Cardiac septum (tissue), 1 donor: ENCODE measurements around the gene ARHGAP24. TPM values are rescaled to one million over a fixed set of nuclear protein-coding genes. Genes with fewer than 3 reads are reported as not detected.
"Not testable (repeated sequence)": the region's sequence is repeated elsewhere in the genome, so short reads cannot be mapped to it uniquely, and the experiment has no call there.

Experiments
- DNase-seq: peaks from one replicate; pipeline ENCODE4 v3.0.0-alpha.2; 2020; ENCODE audit warnings: low spot score
- intact Hi-C: fragments of 100-400 bp; cut with DNase I; formaldehyde crosslinking; loops from one replicate; pipeline ENCODE4 v1.14.0; 2022
- total RNA-seq: library from RNA; stranded (reverse); fragmentation: NEBNext Ultra II Directional; extraction: Animal tissue kit (Norgen Biotek cat#: 25700); gene quantifications from one replicate; pipeline ENCODE4 v1.2.1, GENCODE V29; 2021
- donor health status: DM: no; HTN: no; CAD: no.

Gene ARHGAP24
- total RNA-seq, 1 donor from 2014 or later: 60.1 TPM

GRCh38 chr4:85995361-85995760 is 520.4 kb downstream of the ARHGAP24 start:
- DNase-seq: no peak
- intact Hi-C loops: no loop called here

- intact Hi-C loops: no loop called here
- DNase-seq: no peak
Observed at GRCh38 chr4:86001591-86001990, 526.6 kb downstream of the ARHGAP24 start.

DNA sequence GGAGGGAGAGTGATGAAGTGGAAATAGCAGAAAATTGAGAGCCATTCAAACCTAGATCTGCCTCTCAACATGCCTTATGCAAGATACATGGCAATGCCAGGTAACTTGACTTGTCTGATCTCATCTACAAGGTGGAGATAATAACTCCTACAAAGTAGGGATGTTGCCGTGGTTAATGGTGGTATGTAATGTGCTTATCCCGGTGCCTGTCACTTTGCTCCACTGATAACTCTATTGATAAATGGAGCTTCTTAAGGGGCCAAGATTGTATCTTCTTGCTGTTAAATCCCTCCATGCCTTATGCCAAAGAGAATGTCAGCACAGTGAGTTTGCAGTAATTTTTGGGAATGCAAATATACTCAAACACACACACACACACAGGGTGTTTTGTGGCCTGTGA is 529.1 kb downstream of the ARHGAP24 start:
- intact Hi-C loops: no loop called here
- DNase-seq: no peak

- no peak for DNase-seq
- intact Hi-C loops: no loop called here
Observed at GRCh38 chr4:86006057-86006456, 531.1 kb downstream of the ARHGAP24 start.

DNA sequence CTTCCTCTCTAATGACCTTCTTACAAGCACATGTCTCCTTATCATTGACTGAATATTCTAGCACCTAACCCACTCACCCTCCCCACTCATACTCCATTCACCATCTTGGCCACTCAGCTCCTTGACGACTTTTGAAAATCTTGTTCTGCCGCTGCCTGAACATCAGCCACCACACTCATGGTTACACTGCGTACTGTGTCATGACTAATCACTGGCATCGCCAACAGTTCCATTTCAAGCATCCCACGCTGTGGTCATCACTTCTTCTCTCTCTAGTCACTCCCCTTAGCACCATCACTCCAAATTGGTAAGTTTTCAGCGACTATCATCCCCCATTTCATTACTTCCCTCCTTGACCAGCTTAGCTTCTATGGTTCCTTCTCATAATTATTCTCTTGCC is 532.1 kb downstream of the ARHGAP24 start:
- intact Hi-C loops: no loop called here
- DNase-seq: no peak

GRCh38 chr4:86011117-86011516 is 536.2 kb downstream of the ARHGAP24 start:
- intact Hi-C loops: no loop called here
- no peak for DNase-seq

GRCh38 chr4:86013621-86014020 is 538.7 kb downstream of the ARHGAP24 start:
- intact Hi-C loops: no loop called here
- DNase-seq: no peak

- intact Hi-C loops: no loop called here
- DNase-seq: no peak
Observed at GRCh38 chr4:86014599-86014998, 539.6 kb downstream of the ARHGAP24 start.

DNA sequence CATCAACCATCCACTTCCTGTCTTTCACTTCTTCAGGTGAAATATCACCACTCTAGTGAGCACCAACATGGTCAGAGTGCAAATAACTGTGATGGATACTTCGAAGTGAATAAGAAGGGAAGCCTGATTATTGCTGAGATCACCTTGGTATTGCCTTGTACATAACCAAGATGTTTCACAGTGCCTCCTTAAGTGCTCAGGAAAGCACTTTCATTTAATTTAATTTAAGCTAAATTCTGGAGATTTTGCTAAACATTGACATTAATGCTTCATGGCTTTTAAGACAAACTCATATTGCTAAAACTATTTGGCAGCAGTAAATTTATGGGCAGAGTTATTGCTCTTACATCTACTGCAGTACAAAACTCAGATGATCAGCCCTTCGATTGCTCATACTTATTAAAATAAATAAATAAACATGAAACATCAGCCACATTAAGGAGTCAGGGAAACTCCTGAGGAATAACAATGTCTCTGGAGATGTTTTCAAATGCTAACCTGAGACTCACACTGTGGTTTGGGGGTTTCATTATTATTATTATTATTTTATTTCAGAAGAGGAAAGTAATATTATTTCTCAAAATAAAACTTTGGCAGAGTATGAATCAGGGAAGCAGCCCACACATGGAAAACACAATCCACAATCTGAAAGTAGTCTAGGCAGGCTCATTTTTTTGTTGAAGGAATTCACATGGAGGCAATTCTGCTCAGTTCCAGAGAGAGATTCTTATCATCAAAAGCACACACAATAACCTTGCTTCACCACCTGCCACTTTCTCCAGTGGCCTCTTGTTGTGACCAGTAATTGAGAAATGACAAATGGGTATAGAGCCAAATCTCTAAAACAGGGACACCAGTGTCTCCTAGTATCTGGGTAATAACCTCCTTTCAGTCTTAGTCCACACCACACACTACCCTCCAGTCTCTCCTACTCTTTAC is 540.7 kb downstream of the ARHGAP24 start:
- intact Hi-C loops: no loop called here
- DNase-seq: no peak

DNA sequence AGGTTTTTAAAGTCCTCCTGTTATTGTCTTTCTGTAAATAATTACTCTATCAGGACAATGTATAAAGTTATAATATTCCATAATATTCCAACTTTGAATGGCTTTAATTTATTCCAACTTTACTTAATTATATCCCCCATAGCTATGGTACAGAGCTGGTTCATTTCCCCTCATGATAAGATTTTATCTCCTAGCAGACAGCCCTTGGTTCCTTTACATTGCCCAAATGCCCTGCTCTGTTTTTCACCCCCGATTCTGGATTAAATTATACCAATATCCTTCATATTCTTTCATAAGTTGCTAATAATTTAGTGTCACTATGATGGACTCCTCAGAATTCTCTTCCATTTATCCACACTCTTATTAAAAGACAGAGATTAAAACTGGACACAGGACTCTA is 544.4 kb downstream of the ARHGAP24 start:
- intact Hi-C loops: no loop called here
- no peak for DNase-seq

DNA sequence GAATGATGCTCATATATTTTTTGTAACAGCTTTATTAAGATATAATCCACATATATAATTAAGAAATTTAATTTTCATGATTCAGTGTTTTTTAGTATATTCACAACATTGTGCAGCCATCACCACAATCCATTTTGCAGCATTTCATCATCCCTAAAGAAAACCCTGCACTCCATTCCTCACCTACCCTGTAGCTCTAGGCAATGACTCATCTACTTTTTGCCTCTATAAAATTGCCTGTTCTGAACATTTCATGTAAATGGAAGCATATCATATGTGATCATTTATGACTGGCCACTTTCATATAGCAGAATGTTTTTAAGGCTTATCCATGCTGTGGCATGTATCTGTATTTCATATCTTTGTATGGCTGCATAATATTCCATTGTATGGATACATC is 545.0 kb downstream of the ARHGAP24 start:
- intact Hi-C loops: no loop called here
- no peak for DNase-seq

- intact Hi-C loops, DNase-seq: not testable (repeated sequence)
Observed at GRCh38 chr4:86021671-86022070, 546.7 kb downstream of the ARHGAP24 start.

GRCh38 chr4:86026720-86027119 is 551.8 kb downstream of the ARHGAP24 start:
- intact Hi-C loops: no loop called here

GRCh38 chr4:86031927-86032326 is 557.0 kb downstream of the ARHGAP24 start:
- no peak for DNase-seq
- intact Hi-C loops: loop anchor here (10.0 kb wide), 1 partner anchor 207 kb away; no protein-coding TSS in a partner anchor

More at GRCh38 chr4:86026720-86027119, 551.8 kb downstream of the ARHGAP24 start:
- DNase-seq: no peak

- no peak for DNase-seq
- intact Hi-C loops: loop anchor here (10.0 kb wide), 1 partner anchor 208 kb away; no protein-coding TSS in a partner anchor
Observed at GRCh38 chr4:86032476-86033022, 557.6 kb downstream of the ARHGAP24 start.

DNA sequence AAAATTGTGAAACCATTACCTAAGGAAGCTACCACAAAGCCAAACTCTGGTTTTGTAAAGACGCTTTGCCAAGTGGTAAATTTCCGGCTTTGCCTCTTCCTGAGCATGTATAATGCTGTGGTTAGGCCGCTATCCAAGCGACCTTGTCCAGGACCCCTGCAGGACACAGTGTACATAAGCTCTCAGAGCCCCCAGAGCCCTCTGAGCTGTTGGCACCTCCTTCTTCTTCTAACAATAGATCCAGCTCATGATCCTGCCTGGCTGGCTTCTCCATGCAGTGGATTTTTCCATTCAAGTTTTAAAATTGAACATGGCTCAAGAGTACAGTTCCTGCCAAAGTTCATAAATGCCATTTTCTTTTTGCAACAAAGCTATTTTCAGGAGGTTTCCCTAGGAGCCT is 558.2 kb downstream of the ARHGAP24 start:
- DNase-seq: no peak
- intact Hi-C loops: loop anchor here (10.0 kb wide), 1 partner anchor 208 kb away; no protein-coding TSS in a partner anchor

GRCh38 chr4:86034616-86035015 is 559.7 kb downstream of the ARHGAP24 start:
- intact Hi-C loops: loop anchor here (10.0 kb wide), 1 partner anchor 210 kb away; no protein-coding TSS in a partner anchor
- no peak for DNase-seq

DNA sequence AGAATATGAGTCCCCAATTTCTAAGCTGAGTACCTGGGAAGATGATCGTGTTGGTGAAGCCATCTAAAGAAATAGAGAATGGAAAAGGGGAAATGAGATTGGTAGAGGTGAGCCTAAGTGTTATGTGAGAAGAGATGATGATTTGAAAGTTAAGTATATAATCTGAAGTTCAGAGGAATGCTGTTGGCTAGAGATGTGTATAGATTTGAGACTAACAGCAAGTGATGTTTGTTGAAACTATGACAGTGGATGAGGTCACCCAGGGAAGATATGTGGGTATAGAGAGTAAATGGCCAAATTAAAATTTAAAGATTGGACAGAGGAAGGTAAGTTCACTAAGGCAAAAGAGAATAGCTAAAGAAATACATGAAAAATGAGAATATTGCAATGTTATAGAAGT is 560.7 kb downstream of the ARHGAP24 start:
- no peak for DNase-seq
- intact Hi-C loops: loop anchor here (10.0 kb wide), 1 partner anchor 211 kb away; no protein-coding TSS in a partner anchor

- no peak for DNase-seq
- intact Hi-C loops: loop anchor here (10.0 kb wide), 1 partner anchor 212 kb away; no protein-coding TSS in a partner anchor
Observed at GRCh38 chr4:86036736-86037135, 561.8 kb downstream of the ARHGAP24 start.

GRCh38 chr4:86038037-86038436 is 563.1 kb downstream of the ARHGAP24 start:
- DNase-seq: no peak
- intact Hi-C loops: loop anchor here (10.0 kb wide), 1 partner anchor 213 kb away; no protein-coding TSS in a partner anchor
